GM12878 (cell line): ENCODE results near the gene FSTL4. TPM values are rescaled to one million over a fixed set of nuclear protein-coding genes. Genes with fewer than 3 reads are reported as not detected.

Experiments
- ATAC-seq: fragments of 200-7000 bp; cut with Tn5 transposase; 3 replicates; pipeline ENCODE4 v1.9.1; 2020; ENCODE audit warnings: mild to moderate bottlenecking, moderate library complexity
- BruUV-seq: library from RNA; stranded (reverse); fragments of 400-500 nt; replicated peaks from 2 replicates; lab custom pipeline; 2021; lab: Mats Ljungman, UMichigan
- CTCF ChIA-PET: fragments of 300-600 bp; sonication (Branson Sonifier 250); formaldehyde crosslinking; extraction: SDS; loops from one replicate; lab custom pipeline; 2021; ENCODE audit warnings: inconsistent platforms; lab: Yijun Ruan, JAX
- POLR2A ChIA-PET: fragments of 350-600 bp; formaldehyde crosslinking; extraction: SDS; loops from one replicate; lab custom pipeline; 2021; ENCODE audit warnings: inconsistent platforms; lab: Charles Lee
- RAD21 ChIA-PET: fragments of 300-600 bp; sonication (Branson Sonifier 250); formaldehyde crosslinking; loops from one replicate; lab custom pipeline; 2023; ENCODE audit warnings: antibody characterized with exemption; ENCODE audit not compliant: unreplicated experiment; lab: Charles Lee
- SMC1A ChIA-PET: fragments of 300-600 bp; sonication (Branson Sonifier 250); formaldehyde crosslinking; loops from one replicate; lab custom pipeline; 2023; ENCODE audit not compliant: unreplicated experiment, uncharacterized antibody; lab: Charles Lee
- DNase-seq: peaks from one replicate; pipeline ENCODE4 v3.0.0-alpha.2; 2011; ENCODE audit warnings: low read depth, low spot score
- FAIRE-seq: peaks from 3 replicates; lab custom pipeline; 2011; peaks lifted over from hg19 to GRCh38; lab: Jason Lieb, UNC
- H2AFZ ChIP-seq: 2 replicates; pipeline ENCODE4 v1.6.0; 2011; ENCODE audit warnings: low read depth, low read length, control low read depth; ENCODE audit not compliant: control insufficient read depth
- H3K27ac ChIP-seq: 2 replicates; pipeline ENCODE4 v1.5.1; 2011; ENCODE audit warnings: control low read depth; ENCODE audit not compliant: control insufficient read depth, insufficient read depth
- H3K27me3 ChIP-seq, 2 experiments: replicated peaks in 1 of 2; 2 replicates each; pipeline versions ENCODE4 v1.6.0 to v1.6.1; 2011; ENCODE audit warnings: low read length in 1 of 2; ENCODE audit not compliant: control insufficient read depth in 2 of 2, insufficient read depth in 2 of 2
- H3K36me3 ChIP-seq, 2 experiments: 2 replicates each; pipeline ENCODE4 v1.5.1; 2011; ENCODE audit warnings: low read length in 1 of 2; ENCODE audit not compliant: control insufficient read depth in 2 of 2, insufficient read depth in 2 of 2
- H3K4me1 ChIP-seq: 2 replicates; pipeline ENCODE4 v1.6.1; 2011; ENCODE audit warnings: mild to moderate bottlenecking, low read length, moderate library complexity, mixed read lengths; ENCODE audit not compliant: control insufficient read depth, insufficient read depth
- H3K4me2 ChIP-seq: 2 replicates; pipeline ENCODE4 v1.6.0; 2011; ENCODE audit warnings: control low read depth; ENCODE audit not compliant: control insufficient read depth, insufficient read depth
- H3K4me3 ChIP-seq: fragments of 200-600 bp; sonication (generic); 2 replicates; pipeline ENCODE4 v1.5.1; 2016
- H3K79me2 ChIP-seq: 2 replicates; pipeline ENCODE4 v1.6.0; 2011; ENCODE audit warnings: low read length; ENCODE audit not compliant: control insufficient read depth, insufficient read depth
- H3K9ac ChIP-seq: 2 replicates; pipeline ENCODE4 v1.8.0; 2011; ENCODE audit warnings: low read length, control low read depth, mixed read lengths; ENCODE audit not compliant: control insufficient read depth, insufficient read depth
- H3K9me3 ChIP-seq: replicated peaks from 3 replicates; pipeline ENCODE4 v1.5.1; 2011; ENCODE audit warnings: mild to moderate bottlenecking, low read length; ENCODE audit not compliant: control insufficient read depth, insufficient read depth
- H4K20me1 ChIP-seq: 2 replicates; pipeline ENCODE4 v1.6.0; 2011; ENCODE audit not compliant: control insufficient read depth, insufficient read depth
- CEBPB ChIP-seq, 2 experiments: fragments of 150-350 bp in 1 of 2; IDR thresholded peaks; 2 replicates each; pipeline ENCODE4 v1.6.1; 2012 to 2014; ENCODE audit warnings: low read depth in 2 of 2, low read length in 2 of 2, borderline replicate concordance in 1 of 2, inconsistent platforms in 1 of 2
- CHD2 ChIP-seq: IDR thresholded peaks from 2 replicates; pipeline ENCODE4 v1.6.1; 2011; ENCODE audit warnings: low read depth, low read length, improper control_type of control experiment, borderline replicate concordance
- HDAC2 ChIP-seq: fragments of 200-600 bp; sonication (generic); IDR thresholded peaks from 2 replicates; pipeline ENCODE4 v1.6.1; 2017
- NR2F1 ChIP-seq: fragments of 450-650 bp; conservative IDR thresholded peaks from 2 replicates; pipeline ENCODE4 v1.6.1; 2017; ENCODE audit warnings: mild to moderate bottlenecking
- NRF1 ChIP-seq: conservative IDR thresholded peaks from 2 replicates; pipeline ENCODE4 v1.6.1; 2011; ENCODE audit warnings: mild to moderate bottlenecking, low read depth, low read length, improper control_type of control experiment
- POLR2A ChIP-seq: IDR thresholded peaks from 2 replicates; pipeline ENCODE4 v1.6.1; 2011; ENCODE audit warnings: low read depth, mild to moderate bottlenecking, low read length
- RAD51 ChIP-seq: fragments of 450-650 bp; IDR thresholded peaks from 2 replicates; pipeline ENCODE4 v1.6.1; 2016; ENCODE audit warnings: moderate library complexity, mild to moderate bottlenecking, inconsistent platforms
- RBBP5 ChIP-seq: fragments of 200-600 bp; sonication (generic); conservative IDR thresholded peaks from 2 replicates; pipeline ENCODE4 v1.6.1; 2016
- SP1 ChIP-seq: IDR thresholded peaks from one replicate; pipeline ENCODE4 v1.6.1; 2011; ENCODE audit warnings: low read depth, low read length
- SREBF2 ChIP-seq: IDR thresholded peaks from 2 replicates; pipeline ENCODE4 v1.6.1; 2012; ENCODE audit warnings: mild to moderate bottlenecking, low read length
- ZBED1 ChIP-seq: IDR thresholded peaks from 2 replicates; pipeline ENCODE4 v1.6.1; 2016; ENCODE audit warnings: borderline replicate concordance
- ZNF217 ChIP-seq: fragments of 450-650 bp; IDR thresholded peaks from 2 replicates; pipeline ENCODE4 v1.6.1; 2017; ENCODE audit warnings: antibody characterized with exemption, mild to moderate bottlenecking
- WGBS: methylation state at CpG from one replicate; pipeline ENCODE4 v1.1.6; 2016; ENCODE audit warnings: low lambda C conversion rate; ENCODE audit not compliant: insufficient replicate concordance, insufficient coverage; ENCODE audit errors: missing lambda C conversion rate; 5-methylcytosine and 5-hydroxymethylcytosine counted together
- in situ Hi-C: fragments of 300-500 bp; cut with MboI; formaldehyde crosslinking; loops from 9 replicates; pipeline ENCODE4 v1.14.3; 2018; ENCODE audit warnings: mixed read lengths
- intact Hi-C: fragments of 100-400 bp; cut with micrococcal nuclease; formaldehyde crosslinking; loops from one replicate; pipeline ENCODE4 v1.14.2; 2022; ENCODE audit not compliant: unreplicated experiment
- polyA plus RNA-seq, 11 experiments: library from polyadenylated mRNA; depleted of rRNA in 4 of 11; unstranded in 6 of 11; stranded (reverse) in 5 of 11; fragments of >200 nt; fragmentation: Nextera tagmentation in 4 of 11; fragmentation: Illumina TruSeq in 1 of 11; extraction: Ambion mirVana in 4 of 11; extraction: Trizol in 1 of 11; gene quantifications; 1 replicate in 1 of 11; 2 replicates in 10 of 11; pipeline versions ENCODE4 v1.2.1 to v1.2.3, GENCODE V29; 2011 to 2016; ENCODE audit warnings: inconsistent platforms in 2 of 11, missing spikeins in 2 of 11, low read depth in 1 of 11
- total RNA-seq, 4 experiments: library from RNA; depleted of rRNA in 3 of 4; stranded (reverse); fragments of >200 nt in 3 of 4; fragmentation: Illumina TruSeq in 1 of 4; extraction: Trizol in 1 of 4; gene quantifications; 2 replicates each; pipeline versions ENCODE4 v1.2.1 to v1.2.3, GENCODE V29; 2013 to 2021
- TF ChIP-seq, protein P1 (sequence below): fragments of 450-650 bp; IDR thresholded peaks from 2 replicates; pipeline ENCODE4 v1.6.1; 2014; ENCODE audit warnings: mild to moderate bottlenecking
- TF ChIP-seq, protein P2 (sequence below): IDR thresholded peaks from 2 replicates; pipeline ENCODE4 v1.6.1; 2012; ENCODE audit warnings: mild to moderate bottlenecking, low read depth, low read length
- TF ChIP-seq, protein P3 (sequence below): fragments of 450-650 bp; IDR thresholded peaks from 2 replicates; pipeline ENCODE4 v1.6.1; 2017; ENCODE audit warnings: mild to moderate bottlenecking, low read depth, inconsistent platforms; ENCODE audit not compliant: poor library complexity, severe bottlenecking
- TF ChIP-seq, protein P4 (sequence below): IDR thresholded peaks from 2 replicates; pipeline ENCODE4 v1.6.1; 2011; ENCODE audit warnings: low read depth, mild to moderate bottlenecking, low read length, moderate library complexity, borderline replicate concordance; ENCODE audit errors: extremely low read depth

FSTL4 gene
- total and polyA plus RNA-seq, 10 of the 15 experiments (the other 5 are each of a cell fraction or from before 2014, with no cell fraction given) = 0.01 to 0.79 (median 0.21) TPM; not detected in 6

DNA sequence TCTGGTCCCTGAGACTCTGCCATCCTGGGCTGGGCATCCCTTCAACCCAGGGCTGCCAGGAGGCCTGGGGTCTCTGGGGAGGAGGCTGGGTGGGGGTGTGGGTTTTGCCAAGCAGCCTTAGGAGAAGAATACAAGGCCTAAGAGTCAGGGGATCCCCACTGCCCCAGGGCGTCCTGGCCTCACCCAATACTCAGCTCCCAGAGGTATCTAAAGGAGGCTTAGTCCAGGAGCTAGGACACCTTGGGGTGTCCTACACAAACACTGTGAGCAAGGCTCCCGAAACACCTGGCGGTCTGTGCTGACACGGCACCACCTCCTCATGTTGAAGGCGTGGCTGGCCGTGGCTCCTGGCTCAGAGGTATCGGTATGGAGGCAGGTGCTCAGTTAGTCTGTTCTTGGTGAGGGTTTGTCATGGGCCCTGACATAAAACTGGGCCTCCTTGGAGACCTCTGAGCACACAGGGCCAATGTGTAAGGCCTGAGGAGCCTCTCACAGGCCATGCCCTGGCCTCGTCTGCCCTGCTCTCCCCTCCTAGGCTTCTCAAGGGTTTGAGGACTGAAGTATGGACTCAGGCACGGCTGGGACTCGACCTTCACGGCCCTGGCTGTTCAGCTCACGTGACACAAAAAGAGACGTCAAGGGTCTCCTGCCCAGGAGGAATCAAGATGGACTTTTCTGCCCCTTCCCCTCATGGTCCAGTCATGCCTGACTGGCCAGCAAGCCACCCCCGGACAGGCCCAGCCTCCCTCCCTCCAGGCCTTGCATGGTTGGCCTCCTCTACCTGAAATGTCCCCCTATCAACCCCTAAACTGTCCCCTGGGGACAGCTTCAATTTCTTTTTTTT is 277.3 kb downstream of the FSTL4 start:
- Histone ChIP-seq H3K4me1 (no peaks in the 10 kb centered on the region; the same call in 1 of the 2 replicates), H3K4me2 (no peak overlapping the region), H3K27ac (no peak overlapping the region), H4K20me1 (no peaks in the 10 kb centered on the region), H3K9ac (no peak overlapping the region), H3K27me3 (no peaks in the 10 kb centered on the region), H3K9me3 (no peaks in the 10 kb centered on the region), H3K36me3 (no peaks in the 10 kb centered on the region), H3K4me3 (no peak overlapping the region), H2AFZ (no peak overlapping the region), H3K79me2 (no peaks in the 10 kb centered on the region)
- intact Hi-C loops = no loop called here
- DNase-seq (no peak), FAIRE-seq (no peak), ATAC-seq (no peak)
- no TSS peak for BruUV-seq
- 38% methylated on average over 14 of the region's 14 CpGs for WGBS
- ChIA-PET POLR2A (no interaction called here), RAD21 (interaction anchor here (0.6 kb wide), 1 partner anchor 527 kb away, joined by 4 read pairs; no protein-coding TSS in a partner anchor), SMC1A (interaction anchor here (0.9 to 1.5 kb wide), 4 partner anchors 9 to 18 kb away, joined by 3 to 4 read pairs (median 4); no protein-coding TSS in a partner anchor), CTCF (interaction anchor here (0.6 to 1.1 kb wide), 2 partner anchors 17 to 232 kb away, joined by 3 to 4 read pairs; no protein-coding TSS in a partner anchor)
- in situ Hi-C loops = no loop called here
- TF ChIP-seq RAD51 (no peak), NR2F1 (no peak), ZBED1 (no peak), POLR2A (no peak), SP1 (no peak), HDAC2 (no peak), SREBF2 (no peak), ZNF217 (no peak), NRF1 (no peak), RBBP5 (no peak), CHD2 (no peak), CEBPB (IDR thresholded peaks at IDR 0.05; ENCODE audit: borderline replicate concordance in 1 of 2, low read depth in 2 of 2, low read length in 2 of 2) (no peak)
- TF ChIP-seq, protein P1, sequence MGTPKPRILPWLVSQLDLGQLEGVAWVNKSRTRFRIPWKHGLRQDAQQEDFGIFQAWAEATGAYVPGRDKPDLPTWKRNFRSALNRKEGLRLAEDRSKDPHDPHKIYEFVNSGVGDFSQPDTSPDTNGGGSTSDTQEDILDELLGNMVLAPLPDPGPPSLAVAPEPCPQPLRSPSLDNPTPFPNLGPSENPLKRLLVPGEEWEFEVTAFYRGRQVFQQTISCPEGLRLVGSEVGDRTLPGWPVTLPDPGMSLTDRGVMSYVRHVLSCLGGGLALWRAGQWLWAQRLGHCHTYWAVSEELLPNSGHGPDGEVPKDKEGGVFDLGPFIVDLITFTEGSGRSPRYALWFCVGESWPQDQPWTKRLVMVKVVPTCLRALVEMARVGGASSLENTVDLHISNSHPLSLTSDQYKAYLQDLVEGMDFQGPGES = no peak
- TF ChIP-seq, protein P2, sequence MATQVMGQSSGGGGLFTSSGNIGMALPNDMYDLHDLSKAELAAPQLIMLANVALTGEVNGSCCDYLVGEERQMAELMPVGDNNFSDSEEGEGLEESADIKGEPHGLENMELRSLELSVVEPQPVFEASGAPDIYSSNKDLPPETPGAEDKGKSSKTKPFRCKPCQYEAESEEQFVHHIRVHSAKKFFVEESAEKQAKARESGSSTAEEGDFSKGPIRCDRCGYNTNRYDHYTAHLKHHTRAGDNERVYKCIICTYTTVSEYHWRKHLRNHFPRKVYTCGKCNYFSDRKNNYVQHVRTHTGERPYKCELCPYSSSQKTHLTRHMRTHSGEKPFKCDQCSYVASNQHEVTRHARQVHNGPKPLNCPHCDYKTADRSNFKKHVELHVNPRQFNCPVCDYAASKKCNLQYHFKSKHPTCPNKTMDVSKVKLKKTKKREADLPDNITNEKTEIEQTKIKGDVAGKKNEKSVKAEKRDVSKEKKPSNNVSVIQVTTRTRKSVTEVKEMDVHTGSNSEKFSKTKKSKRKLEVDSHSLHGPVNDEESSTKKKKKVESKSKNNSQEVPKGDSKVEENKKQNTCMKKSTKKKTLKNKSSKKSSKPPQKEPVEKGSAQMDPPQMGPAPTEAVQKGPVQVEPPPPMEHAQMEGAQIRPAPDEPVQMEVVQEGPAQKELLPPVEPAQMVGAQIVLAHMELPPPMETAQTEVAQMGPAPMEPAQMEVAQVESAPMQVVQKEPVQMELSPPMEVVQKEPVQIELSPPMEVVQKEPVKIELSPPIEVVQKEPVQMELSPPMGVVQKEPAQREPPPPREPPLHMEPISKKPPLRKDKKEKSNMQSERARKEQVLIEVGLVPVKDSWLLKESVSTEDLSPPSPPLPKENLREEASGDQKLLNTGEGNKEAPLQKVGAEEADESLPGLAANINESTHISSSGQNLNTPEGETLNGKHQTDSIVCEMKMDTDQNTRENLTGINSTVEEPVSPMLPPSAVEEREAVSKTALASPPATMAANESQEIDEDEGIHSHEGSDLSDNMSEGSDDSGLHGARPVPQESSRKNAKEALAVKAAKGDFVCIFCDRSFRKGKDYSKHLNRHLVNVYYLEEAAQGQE = no peak
- TF ChIP-seq, protein P3, sequence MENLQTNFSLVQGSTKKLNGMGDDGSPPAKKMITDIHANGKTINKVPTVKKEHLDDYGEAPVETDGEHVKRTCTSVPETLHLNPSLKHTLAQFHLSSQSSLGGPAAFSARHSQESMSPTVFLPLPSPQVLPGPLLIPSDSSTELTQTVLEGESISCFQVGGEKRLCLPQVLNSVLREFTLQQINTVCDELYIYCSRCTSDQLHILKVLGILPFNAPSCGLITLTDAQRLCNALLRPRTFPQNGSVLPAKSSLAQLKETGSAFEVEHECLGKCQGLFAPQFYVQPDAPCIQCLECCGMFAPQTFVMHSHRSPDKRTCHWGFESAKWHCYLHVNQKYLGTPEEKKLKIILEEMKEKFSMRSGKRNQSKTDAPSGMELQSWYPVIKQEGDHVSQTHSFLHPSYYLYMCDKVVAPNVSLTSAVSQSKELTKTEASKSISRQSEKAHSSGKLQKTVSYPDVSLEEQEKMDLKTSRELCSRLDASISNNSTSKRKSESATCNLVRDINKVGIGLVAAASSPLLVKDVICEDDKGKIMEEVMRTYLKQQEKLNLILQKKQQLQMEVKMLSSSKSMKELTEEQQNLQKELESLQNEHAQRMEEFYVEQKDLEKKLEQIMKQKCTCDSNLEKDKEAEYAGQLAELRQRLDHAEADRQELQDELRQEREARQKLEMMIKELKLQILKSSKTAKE = no peak
- TF ChIP-seq, protein P4, sequence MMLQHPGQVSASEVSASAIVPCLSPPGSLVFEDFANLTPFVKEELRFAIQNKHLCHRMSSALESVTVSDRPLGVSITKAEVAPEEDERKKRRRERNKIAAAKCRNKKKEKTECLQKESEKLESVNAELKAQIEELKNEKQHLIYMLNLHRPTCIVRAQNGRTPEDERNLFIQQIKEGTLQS = no peak
